Measurements from ENCODE around the gene VSIR.

DNA sequence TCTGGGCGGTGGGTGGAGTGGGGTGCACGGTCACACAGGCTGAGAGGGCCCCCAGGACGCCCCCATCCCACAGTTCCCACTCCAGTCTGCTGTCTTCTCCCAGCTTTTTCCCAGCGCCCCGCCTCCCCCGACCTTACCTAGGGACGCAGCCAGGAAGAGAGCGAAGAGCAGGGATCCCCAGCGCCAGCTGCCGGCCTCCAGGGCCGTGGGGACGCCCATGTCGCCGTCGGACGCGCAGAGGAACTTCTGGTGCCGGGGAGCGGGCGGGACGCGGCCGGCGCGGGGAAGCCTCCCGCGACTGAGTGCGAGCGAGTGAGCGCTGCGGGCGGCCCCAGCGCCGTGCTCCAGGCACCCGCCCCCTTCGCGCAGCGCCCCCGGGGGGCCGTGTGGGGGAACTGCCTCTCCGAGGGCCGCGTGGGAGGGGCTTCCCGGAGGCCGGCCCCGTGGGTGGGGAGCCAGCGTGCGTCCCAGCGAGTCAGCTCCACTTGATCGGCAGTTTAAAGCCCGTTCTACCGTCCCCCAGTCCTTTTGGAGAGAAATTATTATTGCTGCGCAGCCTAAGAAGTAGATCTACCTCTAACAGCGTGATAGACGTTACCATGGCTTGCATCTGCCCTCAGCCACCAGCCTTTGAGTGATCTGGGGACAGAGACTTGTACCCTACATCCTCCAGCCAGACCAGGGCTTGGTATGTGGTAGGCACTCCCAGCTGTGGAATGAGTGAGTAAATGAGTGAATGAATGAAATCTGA, at the start of gene VSIR:
- TF ChIP-seq, protein P1, sequence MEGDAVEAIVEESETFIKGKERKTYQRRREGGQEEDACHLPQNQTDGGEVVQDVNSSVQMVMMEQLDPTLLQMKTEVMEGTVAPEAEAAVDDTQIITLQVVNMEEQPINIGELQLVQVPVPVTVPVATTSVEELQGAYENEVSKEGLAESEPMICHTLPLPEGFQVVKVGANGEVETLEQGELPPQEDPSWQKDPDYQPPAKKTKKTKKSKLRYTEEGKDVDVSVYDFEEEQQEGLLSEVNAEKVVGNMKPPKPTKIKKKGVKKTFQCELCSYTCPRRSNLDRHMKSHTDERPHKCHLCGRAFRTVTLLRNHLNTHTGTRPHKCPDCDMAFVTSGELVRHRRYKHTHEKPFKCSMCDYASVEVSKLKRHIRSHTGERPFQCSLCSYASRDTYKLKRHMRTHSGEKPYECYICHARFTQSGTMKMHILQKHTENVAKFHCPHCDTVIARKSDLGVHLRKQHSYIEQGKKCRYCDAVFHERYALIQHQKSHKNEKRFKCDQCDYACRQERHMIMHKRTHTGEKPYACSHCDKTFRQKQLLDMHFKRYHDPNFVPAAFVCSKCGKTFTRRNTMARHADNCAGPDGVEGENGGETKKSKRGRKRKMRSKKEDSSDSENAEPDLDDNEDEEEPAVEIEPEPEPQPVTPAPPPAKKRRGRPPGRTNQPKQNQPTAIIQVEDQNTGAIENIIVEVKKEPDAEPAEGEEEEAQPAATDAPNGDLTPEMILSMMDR (IDR thresholded peaks at IDR 0.05), result peak; percentile 67 to 87 (median 82)
- TF ChIP-seq POLR2A (IDR thresholded peaks at IDR 0.05), result peak; percentile 94

All from right lobe of liver (tissue), 4 donors.